NAMALWA (cell line): ENCODE measurements around the gene PLCB1.
"Not testable (repeated sequence)": the region's sequence is repeated elsewhere in the genome, so short reads cannot be mapped to it uniquely, and the experiment has no call there.

Experiments used
- DNase-seq: peaks from one replicate; pipeline ENCODE4 v3.0.0-alpha.2; 2015; ENCODE audit warnings: low spot score

The PLCB1 gene

GRCh38 chr20:8156235-8157079 lies 24.4 kb downstream of the PLCB1 start:
- no peak for DNase-seq

- not testable (repeated sequence) for DNase-seq
These were observed 27.2 kb downstream of the PLCB1 start for GRCh38 chr20:8159217-8159616.

GRCh38 chr20:8161264-8162071 lies 29.4 kb downstream of the PLCB1 start:
- DNase-seq: no peak

DNA sequence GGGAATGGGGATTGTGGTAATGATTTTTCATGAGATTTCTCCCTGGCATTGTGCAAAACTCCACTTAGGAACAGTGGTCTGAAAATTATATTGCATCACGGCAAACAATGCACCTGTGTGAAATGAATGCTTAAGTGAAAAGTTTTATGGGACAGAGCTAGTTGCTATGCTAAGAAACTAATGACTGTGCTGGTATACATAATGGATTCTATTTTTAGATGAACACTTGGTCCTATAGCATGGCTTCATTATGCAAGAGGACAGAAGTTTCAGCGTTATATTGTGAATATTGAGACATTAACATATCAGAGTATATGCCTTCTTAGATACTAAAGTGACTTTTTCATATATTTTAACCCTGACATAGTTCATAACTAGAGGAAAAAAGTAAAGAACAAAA lies 30.5 kb downstream of the PLCB1 start:
- DNase-seq: no peak

DNA sequence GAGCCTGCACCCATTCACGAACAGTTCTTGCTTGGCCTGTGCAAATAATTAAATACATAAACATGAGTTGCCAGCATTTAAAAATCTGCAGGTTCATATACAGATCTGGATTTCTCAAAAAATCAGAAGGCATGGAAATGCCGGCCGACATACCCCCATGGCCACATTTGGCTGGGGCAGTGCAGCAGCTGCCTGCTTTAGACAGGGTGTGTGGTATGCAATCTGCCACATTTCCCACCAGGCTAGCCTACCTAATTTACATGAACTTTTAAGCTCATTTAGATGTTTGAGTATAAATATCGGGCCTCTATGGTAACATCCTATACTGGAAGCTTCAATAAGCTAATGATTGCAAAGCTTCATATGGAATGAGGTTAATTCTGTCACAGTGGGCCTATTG lies 31.5 kb downstream of the PLCB1 start:
- no peak for DNase-seq

GRCh38 chr20:8166730-8167129 lies 34.7 kb downstream of the PLCB1 start:
- DNase-seq: no peak

GRCh38 chr20:8168785-8169288 lies 36.8 kb downstream of the PLCB1 start:
- no peak for DNase-seq

- no peak for DNase-seq
These were observed 38.9 kb downstream of the PLCB1 start for GRCh38 chr20:8170921-8171320.

- DNase-seq: no peak
These were observed 40.1 kb downstream of the PLCB1 start for GRCh38 chr20:8172191-8172590.

GRCh38 chr20:8175741-8176675 lies 43.9 kb downstream of the PLCB1 start:
- no peak for DNase-seq

GRCh38 chr20:8183526-8183925 lies 51.5 kb downstream of the PLCB1 start:
- no peak for DNase-seq

GRCh38 chr20:8187740-8188139 lies 55.7 kb downstream of the PLCB1 start:
- DNase-seq: no peak

GRCh38 chr20:8190043-8190880 lies 58.2 kb downstream of the PLCB1 start:
- no peak for DNase-seq

GRCh38 chr20:8194721-8195120 lies 62.7 kb downstream of the PLCB1 start:
- no peak for DNase-seq

DNA sequence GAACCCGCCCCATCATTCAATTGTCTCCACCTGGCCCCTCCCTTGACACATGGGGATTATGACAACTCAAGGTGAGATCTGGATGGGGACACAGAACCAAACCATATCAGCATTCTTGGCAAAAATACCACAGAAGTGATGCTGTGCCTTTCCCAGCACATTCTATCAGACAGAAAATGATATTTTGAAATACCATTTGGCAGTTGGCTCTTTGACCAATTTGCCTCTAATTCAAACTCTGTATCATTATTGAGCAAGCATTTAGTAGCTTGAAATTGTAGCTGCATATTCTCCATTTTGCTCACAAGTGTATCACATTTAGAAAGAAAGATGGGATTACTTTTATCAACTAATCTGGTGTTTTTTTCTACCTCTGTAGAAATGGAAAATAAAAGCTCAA lies 64.0 kb downstream of the PLCB1 start:
- DNase-seq: no peak

DNA sequence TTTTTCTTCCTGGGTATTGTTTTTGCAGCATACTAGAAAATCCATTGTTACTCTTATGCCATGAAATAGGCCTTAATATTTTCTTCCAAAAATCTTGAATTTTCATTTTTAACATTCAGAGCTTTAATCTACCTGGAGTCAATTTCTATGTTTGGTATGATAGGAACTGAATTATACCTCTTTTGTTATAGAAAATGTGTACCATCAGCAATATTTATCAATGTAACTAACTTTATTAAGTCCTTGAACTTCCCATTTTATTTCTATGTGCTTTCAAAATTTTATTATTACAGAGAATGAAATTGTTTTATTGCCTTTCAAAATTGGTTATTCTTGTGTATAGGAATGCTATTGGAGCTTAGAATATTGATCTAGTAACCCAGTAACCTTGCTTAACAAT lies 68.2 kb downstream of the PLCB1 start:
- DNase-seq: no peak

- no peak for DNase-seq
These were observed 71.3 kb downstream of the PLCB1 start for GRCh38 chr20:8203366-8203765.

- DNase-seq: no peak
These were observed 73.9 kb downstream of the PLCB1 start for GRCh38 chr20:8205996-8206395.

DNA sequence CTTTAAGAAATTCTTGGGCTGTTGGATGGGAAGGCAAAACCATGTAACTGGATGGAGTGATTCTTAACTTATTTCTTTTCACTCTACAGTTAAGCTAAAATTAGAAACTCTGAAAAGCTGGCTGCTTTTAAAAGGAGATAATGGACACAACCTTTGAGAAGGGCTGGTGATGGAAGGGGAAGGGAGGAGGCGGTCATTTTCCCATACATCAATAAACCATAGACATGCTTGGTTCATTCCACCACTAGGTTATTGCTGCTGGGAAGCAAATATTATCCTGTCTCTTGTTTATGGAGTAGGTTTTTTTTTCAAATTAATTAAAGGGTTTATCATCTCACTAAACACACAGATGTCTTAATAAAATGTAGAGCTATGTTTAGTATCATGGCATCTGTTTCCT lies 76.2 kb downstream of the PLCB1 start:
- DNase-seq: no peak

GRCh38 chr20:8209061-8209460 lies 77.0 kb downstream of the PLCB1 start:
- DNase-seq: no peak

DNA sequence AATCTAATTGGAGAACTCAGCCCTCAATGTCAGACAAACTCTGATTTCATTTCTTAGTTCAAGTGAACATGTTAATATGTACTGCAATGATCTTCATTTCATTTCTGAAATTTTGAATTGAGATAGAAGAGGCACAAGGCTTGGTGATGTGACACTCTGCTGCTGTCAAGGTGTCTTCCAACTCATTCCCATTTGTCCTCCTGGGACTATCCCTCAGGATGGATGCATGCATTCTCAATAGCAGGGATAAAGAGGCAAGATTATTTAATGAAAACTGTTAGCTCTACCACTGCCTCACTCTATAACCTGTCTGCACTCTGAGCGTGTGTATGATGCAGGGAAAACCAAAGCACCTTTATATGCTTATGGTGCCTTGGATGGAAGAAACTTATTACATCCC lies 78.7 kb downstream of the PLCB1 start:
- no peak for DNase-seq
